Ishikawa (cell line): Measurements from ENCODE around the gene AMH.

Experiments used
- CEBPB ChIP-seq: IDR thresholded peaks from 2 replicates; pipeline ENCODE4 v1.6.1; 2012
- CREB1 ChIP-seq: IDR thresholded peaks from 2 replicates; pipeline ENCODE4 v1.6.1; 2012; ENCODE audit warnings: low read depth
- EGR1 ChIP-seq: IDR thresholded peaks from 2 replicates; pipeline ENCODE4 v1.6.1; 2012
- EP300 ChIP-seq: IDR thresholded peaks from 2 replicates; pipeline ENCODE4 v1.6.1; 2012; ENCODE audit warnings: borderline replicate concordance
- FOXM1 ChIP-seq: IDR thresholded peaks from 2 replicates; pipeline ENCODE4 v1.6.1; 2012; ENCODE audit warnings: low read depth, borderline replicate concordance
- NFIC ChIP-seq: IDR thresholded peaks from 2 replicates; pipeline ENCODE4 v1.6.1; 2012
- RAD21 ChIP-seq: IDR thresholded peaks from 2 replicates; pipeline ENCODE4 v1.6.1; 2012; ENCODE audit warnings: low read depth
- TAF1 ChIP-seq: IDR thresholded peaks from 2 replicates; pipeline ENCODE4 v1.6.1; 2012; ENCODE audit warnings: low read depth, mild to moderate bottlenecking
- TCF12 ChIP-seq: IDR thresholded peaks from 2 replicates; pipeline ENCODE4 v1.6.1; 2012; ENCODE audit warnings: low read depth
- TEAD4 ChIP-seq: IDR thresholded peaks from 2 replicates; pipeline ENCODE4 v1.6.1; 2012
- YY1 ChIP-seq: IDR thresholded peaks from 2 replicates; pipeline ENCODE4 v1.6.1; 2012; ENCODE audit warnings: low read depth
- ZBTB7A ChIP-seq: IDR thresholded peaks from 2 replicates; pipeline ENCODE4 v1.6.1; 2012; ENCODE audit warnings: low read depth
- TF ChIP-seq, protein P1 (sequence below): IDR thresholded peaks from 2 replicates; pipeline ENCODE4 v1.6.1; 2012; ENCODE audit warnings: low read depth, mild to moderate bottlenecking
- TF ChIP-seq, protein P2 (sequence below): IDR thresholded peaks from 2 replicates; pipeline ENCODE4 v1.6.1; 2012
- TF ChIP-seq, protein P3 (sequence below): IDR thresholded peaks from 2 replicates; pipeline ENCODE4 v1.6.1; 2012

AMH gene

DNA sequence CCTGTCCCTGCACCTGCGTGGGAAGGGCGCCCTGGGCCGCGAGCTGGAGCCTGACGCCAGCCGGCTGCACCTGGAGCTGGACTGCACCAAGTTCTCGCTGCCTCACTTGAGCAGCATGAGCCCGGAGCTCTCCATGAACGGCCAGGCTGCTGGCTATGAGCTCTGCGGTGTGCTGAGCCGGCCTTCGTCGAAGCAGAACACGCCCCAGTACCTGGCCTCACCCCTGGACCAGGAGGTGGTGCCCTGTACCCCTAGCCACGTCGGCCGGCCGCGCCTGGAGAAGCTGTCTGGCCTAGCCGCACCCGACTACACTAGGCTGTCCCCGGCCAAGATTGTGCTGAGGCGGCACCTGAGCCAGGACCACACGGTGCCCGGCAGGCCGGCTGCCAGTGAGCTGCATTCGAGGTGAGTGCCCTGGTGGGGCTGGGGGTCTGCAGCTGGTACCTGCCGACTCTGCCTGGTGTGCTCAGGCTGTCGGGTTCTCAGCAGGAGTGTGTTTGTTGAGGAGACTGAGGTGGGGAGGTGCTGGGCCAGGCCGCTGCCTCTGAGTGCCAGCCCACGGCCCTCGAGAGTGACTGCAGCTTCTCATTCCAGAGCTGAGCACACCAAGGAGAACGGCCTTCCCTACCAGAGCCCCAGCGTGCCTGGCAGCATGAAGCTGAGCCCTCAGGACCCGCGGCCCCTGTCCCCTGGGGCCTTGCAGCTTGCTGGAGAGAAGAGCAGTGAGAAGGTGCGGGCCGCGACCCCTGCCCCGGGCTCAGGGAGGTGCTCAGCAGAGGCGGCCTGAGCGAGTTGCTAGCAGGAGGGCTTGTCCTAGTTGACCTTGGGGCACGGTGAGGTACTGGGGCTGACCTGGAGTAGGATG, 32.5 kb upstream of the AMH start:
- TF ChIP-seq YY1: no peak
- no peak for TF ChIP-seq NFIC
- TF ChIP-seq RAD21: no peak
- TF ChIP-seq CEBPB: no peak
- TF ChIP-seq, protein P1, sequence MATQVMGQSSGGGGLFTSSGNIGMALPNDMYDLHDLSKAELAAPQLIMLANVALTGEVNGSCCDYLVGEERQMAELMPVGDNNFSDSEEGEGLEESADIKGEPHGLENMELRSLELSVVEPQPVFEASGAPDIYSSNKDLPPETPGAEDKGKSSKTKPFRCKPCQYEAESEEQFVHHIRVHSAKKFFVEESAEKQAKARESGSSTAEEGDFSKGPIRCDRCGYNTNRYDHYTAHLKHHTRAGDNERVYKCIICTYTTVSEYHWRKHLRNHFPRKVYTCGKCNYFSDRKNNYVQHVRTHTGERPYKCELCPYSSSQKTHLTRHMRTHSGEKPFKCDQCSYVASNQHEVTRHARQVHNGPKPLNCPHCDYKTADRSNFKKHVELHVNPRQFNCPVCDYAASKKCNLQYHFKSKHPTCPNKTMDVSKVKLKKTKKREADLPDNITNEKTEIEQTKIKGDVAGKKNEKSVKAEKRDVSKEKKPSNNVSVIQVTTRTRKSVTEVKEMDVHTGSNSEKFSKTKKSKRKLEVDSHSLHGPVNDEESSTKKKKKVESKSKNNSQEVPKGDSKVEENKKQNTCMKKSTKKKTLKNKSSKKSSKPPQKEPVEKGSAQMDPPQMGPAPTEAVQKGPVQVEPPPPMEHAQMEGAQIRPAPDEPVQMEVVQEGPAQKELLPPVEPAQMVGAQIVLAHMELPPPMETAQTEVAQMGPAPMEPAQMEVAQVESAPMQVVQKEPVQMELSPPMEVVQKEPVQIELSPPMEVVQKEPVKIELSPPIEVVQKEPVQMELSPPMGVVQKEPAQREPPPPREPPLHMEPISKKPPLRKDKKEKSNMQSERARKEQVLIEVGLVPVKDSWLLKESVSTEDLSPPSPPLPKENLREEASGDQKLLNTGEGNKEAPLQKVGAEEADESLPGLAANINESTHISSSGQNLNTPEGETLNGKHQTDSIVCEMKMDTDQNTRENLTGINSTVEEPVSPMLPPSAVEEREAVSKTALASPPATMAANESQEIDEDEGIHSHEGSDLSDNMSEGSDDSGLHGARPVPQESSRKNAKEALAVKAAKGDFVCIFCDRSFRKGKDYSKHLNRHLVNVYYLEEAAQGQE: no peak
- no peak for TF ChIP-seq EP300
- TF ChIP-seq EGR1: no peak
- TF ChIP-seq, protein P2, sequence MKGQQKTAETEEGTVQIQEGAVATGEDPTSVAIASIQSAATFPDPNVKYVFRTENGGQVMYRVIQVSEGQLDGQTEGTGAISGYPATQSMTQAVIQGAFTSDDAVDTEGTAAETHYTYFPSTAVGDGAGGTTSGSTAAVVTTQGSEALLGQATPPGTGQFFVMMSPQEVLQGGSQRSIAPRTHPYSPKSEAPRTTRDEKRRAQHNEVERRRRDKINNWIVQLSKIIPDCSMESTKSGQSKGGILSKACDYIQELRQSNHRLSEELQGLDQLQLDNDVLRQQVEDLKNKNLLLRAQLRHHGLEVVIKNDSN: no peak
- TF ChIP-seq FOXM1: no peak
- TF ChIP-seq TEAD4: no peak
- TF ChIP-seq, protein P3, sequence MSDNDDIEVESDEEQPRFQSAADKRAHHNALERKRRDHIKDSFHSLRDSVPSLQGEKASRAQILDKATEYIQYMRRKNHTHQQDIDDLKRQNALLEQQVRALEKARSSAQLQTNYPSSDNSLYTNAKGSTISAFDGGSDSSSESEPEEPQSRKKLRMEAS: no peak
- TF ChIP-seq TCF12: no peak
- TF ChIP-seq CREB1: no peak
- no peak for TF ChIP-seq ZBTB7A

DNA sequence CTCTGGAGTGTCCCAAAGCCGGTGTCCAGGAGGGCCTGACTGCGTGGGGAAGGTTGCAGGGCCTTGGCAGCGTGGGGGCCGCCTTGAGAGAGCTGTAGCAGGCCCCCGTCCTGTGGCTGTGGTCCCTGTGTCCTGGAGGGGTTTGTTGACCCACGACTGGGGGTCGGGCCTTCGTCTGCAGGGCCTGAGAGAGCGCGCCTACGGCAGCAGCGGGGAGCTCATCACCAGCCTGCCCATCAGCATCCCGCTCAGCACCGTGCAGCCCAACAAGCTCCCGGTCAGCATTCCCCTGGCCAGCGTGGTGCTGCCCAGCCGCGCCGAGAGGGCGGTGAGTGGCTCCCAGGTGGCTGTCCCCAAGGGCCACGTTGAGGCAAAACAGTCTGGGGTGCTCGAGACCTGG, 31.5 kb upstream of the AMH start:
- no peak for TF ChIP-seq FOXM1
- TF ChIP-seq TAF1: no peak
- TF ChIP-seq, protein P2: no peak
- no peak for TF ChIP-seq NFIC

DNA sequence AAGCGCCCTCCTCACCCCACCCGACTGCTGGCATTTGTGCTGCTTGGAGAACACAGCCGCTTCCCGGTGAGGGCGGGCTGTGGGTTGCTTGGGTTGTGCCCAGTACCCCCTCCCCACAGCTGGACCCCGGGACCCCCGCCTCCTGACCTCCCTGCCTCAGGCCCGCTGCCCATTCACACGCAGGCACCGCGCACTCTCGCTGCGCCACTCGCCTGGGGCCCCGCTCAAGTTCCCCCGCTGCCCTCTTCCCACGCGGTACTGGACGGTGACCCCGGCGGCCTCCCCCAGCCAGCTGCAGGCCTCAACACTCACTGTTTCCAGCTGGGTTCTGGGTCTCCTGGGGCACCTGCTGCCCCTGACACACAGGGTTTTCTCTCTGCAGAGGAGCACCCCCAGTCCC, 29.4 kb upstream of the AMH start:
- TF ChIP-seq CEBPB (no peak), FOXM1 (no peak), YY1 (no peak), TAF1 (no peak), NFIC (no peak), TCF12 (no peak), ZBTB7A (no peak), TEAD4 (no peak), RAD21 (no peak), CREB1 (no peak), EGR1 (no peak), EP300 (no peak)
- TF ChIP-seq, protein P1: no peak
- TF ChIP-seq, protein P3: no peak
- TF ChIP-seq, protein P2: no peak

DNA sequence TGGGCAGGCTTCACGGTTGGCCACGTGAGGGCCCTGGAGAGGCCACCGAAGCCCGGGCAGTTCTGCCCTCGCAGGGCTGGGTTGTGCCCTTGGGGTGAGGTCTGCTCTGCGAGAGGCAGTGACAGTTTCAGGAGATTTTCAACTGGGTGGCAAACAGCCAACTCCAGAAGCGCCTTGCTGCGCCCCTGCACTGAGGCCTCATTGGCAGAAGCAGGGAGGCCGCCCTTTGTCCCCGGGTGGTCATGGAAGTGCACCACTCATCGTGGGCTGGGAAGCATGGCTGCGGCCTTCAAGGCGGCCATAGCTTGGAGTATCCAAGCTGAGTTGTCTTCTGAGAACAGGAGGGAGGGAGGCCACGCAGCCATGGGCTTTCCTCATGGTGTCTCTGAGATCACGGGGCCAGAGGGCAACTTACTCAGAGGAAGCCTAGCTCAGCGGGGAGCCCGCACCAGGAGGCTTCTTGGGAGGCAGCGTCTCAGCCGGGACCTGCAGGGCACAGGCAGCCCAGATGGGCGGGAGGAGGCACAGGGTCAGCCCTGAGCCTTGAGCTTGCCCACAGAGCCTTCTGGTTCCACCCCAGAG, 27.8 kb upstream of the AMH start:
- TF ChIP-seq CREB1 (no peak), TAF1 (no peak), TCF12 (no peak)

DNA sequence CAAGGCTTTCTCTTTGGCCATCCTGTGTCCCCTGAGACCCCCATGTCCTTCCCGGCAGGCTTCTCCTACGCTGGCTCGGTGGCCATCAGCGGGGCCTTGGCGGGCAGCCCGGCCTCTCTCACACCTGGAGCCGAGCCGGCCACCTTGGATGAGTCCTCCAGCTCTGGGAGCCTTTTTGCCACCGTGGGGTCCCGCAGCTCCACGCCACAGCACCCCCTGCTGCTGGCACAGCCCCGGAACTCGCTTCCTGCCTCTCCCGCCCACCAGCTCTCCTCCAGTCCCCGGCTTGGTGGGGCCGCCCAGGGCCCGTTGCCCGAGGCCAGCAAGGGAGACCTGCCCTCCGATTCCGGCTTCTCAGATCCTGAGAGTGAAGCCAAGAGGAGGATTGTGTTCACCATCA, 27.2 kb upstream of the AMH start:
- no peak for TF ChIP-seq EGR1
- no peak for TF ChIP-seq CEBPB
- TF ChIP-seq NFIC: no peak
- TF ChIP-seq, protein P3: no peak
- TF ChIP-seq, protein P2: no peak
- TF ChIP-seq TEAD4: no peak
- TF ChIP-seq TAF1: no peak
- no peak for TF ChIP-seq YY1
- TF ChIP-seq TCF12: no peak
- no peak for TF ChIP-seq EP300
- TF ChIP-seq FOXM1: no peak
- TF ChIP-seq, protein P1: no peak
- TF ChIP-seq ZBTB7A: no peak
- TF ChIP-seq CREB1: no peak
